ENCODE results near the gene SERP2. TPM values are rescaled to one million over a fixed set of nuclear protein-coding genes. Genes with fewer than 3 reads are reported as not detected.

The SERP2 gene
- total RNA-seq, 4 donors from 2014 or later, result 1.2 to 1.4 (median 1.3) TPM; not detected in 1

DNA sequence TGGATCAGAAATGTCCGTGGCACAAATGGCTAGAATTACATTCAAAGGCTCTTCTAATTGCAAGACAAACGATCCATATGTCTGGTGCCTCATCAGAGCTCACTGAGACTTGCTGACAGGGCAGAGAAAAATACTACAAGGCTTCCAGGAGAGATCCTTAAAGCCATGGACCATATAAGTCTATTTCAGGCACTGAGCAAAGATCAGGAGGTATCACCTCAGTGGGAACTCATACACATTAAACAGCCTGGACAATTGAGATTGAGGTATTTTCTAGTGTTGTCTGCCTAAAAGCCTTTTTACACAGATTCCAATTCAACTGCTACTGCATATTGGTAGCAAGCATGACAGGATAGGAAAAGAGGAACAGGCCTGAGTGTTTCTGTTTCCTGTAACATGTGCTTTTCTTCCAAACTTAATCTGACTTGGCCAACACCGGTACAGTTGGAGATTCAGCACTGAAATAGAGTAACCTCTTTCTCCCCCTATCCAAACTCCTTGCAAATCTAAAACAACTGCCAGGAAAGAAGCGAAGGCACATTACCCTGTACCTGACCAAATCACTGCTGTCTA lies 65.9 kb downstream of the SERP2 start:
- WGBS, result 62% methylated on average over 4 of the region's 4 CpGs
- no peak for DNase-seq (ENCODE audit: low spot score in 2 of 2)
- no peak overlapping the region for H3K4me3 ChIP-seq
- no peaks in the 10 kb centered on the region for H3K27me3 ChIP-seq
- peaks cover 14% of the 10 kb centered on the region for H3K4me1 ChIP-seq
- peaks cover 2% of the 10 kb centered on the region for H3K36me3 ChIP-seq
- TF ChIP-seq POLR2A (IDR thresholded peaks at IDR 0.05), result no peak
- TF ChIP-seq POLR2AphosphoS5 (IDR thresholded peaks at IDR 0.05), result no peak
- TF ChIP-seq EP300 (IDR thresholded peaks at IDR 0.05), result no peak
- no peak for TF ChIP-seq CTCF (IDR thresholded peaks at IDR 0.05)
- H3K9me3 ChIP-seq, result no peaks in the 10 kb centered on the region
- no peak overlapping the region for H3K27ac ChIP-seq

DNA sequence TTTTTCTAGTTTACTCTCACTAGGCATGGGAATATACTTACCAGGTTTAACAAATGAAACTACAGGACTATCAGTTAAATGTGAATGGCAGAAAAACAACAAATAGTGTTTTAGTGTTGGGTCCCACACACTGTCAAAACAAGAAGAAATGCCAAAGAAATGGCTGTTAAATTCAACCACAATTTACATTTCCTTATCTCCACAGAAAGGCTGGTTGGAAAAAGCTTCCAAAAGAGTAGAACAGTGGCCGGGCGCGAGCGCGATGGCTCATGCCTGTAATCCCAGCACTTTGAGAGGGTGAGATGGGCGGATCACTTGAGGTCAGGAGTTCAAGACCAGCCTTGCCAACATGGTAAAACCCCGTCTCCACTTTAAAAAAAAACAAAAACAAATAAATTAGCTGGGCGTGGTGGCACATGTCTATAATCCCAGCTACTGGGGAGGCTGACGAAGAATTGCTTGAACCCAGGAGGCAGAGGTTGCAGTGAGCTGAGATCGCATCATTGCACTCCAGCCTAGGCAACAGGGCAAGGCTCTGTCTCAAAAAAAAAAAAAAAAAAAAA lies 66.5 kb downstream of the SERP2 start:
- H3K9me3 ChIP-seq, result no peaks in the 10 kb centered on the region
- no peaks in the 10 kb centered on the region for H3K36me3 ChIP-seq
- no peak overlapping the region for H3K4me3 ChIP-seq
- H3K27me3 ChIP-seq, result no peaks in the 10 kb centered on the region
- TF ChIP-seq EP300 (IDR thresholded peaks at IDR 0.05) (no peak), POLR2AphosphoS5 (IDR thresholded peaks at IDR 0.05) (no peak), POLR2A (IDR thresholded peaks at IDR 0.05) (no peak), CTCF (IDR thresholded peaks at IDR 0.05) (no peak)
- no peak overlapping the region for H3K27ac ChIP-seq
- DNase-seq (ENCODE audit: low spot score in 2 of 2), result no peak
- WGBS, result 56% methylated on average over 10 of the region's 10 CpGs
- H3K4me1 ChIP-seq, result peaks cover 11% of the 10 kb centered on the region

Other genes starting within 250 kb of the SERP2 start
- gene TSC22D1, start 202.5 kb downstream of the SERP2 start, total RNA-seq, result 100 to 1,000 TPM in 1 of 4 donors, 10 to 100 TPM in 3; 70.3 to 135 (median 92.1) TPM